ENCODE results near the gene DOP1A. TPM values are rescaled to one million over a fixed set of nuclear protein-coding genes. Genes with fewer than 3 reads are reported as not detected.

Gene DOP1A
- polyA plus RNA-seq, 1 experiment, result 4.7 TPM

DNA sequence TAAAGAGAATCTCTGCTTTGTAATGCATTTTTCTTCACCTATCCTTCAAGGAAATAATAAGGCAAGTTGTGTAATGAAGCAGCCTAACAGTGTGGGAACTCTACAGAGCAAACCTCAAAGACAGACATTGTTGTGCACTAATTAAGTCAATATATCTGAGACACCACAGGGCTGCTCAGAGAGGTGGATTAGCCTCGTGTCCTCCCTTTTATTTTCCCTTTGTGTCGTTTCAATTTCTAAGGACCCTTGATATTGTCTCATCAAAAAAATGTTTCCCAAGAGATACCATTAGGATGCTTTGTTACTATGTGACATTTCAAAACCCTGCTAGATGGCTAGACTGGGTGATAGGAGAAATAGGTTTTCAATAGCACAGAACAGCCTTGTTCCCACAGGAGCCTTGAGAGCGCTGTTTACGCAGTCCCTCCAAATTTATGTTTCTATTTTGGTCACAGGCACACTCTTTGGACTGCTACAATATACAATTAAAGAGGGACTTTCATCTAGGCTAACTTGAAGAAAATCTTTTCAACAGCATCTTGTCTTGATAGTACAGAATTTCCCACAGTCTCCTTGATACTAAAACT is 24.9 kb upstream of the DOP1A start:
- ChIA-PET POLR2A (no interaction called here), CTCF (no interaction called here)
- no peak overlapping the region for H3K4me3 ChIP-seq (ENCODE audit: low read depth, low read length)
- no peaks in the 10 kb centered on the region for H3K36me3 ChIP-seq (ENCODE audit: control insufficient read depth, insufficient read depth, low read length)
- TF ChIP-seq, protein P1, sequence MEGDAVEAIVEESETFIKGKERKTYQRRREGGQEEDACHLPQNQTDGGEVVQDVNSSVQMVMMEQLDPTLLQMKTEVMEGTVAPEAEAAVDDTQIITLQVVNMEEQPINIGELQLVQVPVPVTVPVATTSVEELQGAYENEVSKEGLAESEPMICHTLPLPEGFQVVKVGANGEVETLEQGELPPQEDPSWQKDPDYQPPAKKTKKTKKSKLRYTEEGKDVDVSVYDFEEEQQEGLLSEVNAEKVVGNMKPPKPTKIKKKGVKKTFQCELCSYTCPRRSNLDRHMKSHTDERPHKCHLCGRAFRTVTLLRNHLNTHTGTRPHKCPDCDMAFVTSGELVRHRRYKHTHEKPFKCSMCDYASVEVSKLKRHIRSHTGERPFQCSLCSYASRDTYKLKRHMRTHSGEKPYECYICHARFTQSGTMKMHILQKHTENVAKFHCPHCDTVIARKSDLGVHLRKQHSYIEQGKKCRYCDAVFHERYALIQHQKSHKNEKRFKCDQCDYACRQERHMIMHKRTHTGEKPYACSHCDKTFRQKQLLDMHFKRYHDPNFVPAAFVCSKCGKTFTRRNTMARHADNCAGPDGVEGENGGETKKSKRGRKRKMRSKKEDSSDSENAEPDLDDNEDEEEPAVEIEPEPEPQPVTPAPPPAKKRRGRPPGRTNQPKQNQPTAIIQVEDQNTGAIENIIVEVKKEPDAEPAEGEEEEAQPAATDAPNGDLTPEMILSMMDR (IDR thresholded peaks at IDR 0.05; ENCODE audit: insufficient read depth, low read depth, low read length), result no peak
- H3K27me3 ChIP-seq (ENCODE audit: control insufficient read depth, insufficient read depth, low read length), result no peaks in the 10 kb centered on the region
- DNase-seq (ENCODE audit: low read depth), result no peak

GRCh38 chr6:83044091-83044768 is 23.2 kb upstream of the DOP1A start:
- no peak for DNase-seq (ENCODE audit: low read depth)
- no peaks in the 10 kb centered on the region for H3K27me3 ChIP-seq (ENCODE audit: control insufficient read depth, insufficient read depth, low read length)
- H3K4me3 ChIP-seq (ENCODE audit: low read depth, low read length), result no peak overlapping the region
- H3K36me3 ChIP-seq (ENCODE audit: control insufficient read depth, insufficient read depth, low read length), result no peaks in the 10 kb centered on the region
- TF ChIP-seq, protein P1 (IDR thresholded peaks at IDR 0.05; ENCODE audit: insufficient read depth, low read depth, low read length), result no peak
- CTCF ChIA-PET, result interaction anchor here (0.7 kb wide), 1 partner anchor 171 kb away, joined by 3 read pairs; no protein-coding TSS in a partner anchor
- POLR2A ChIA-PET, result no interaction called here

DNA sequence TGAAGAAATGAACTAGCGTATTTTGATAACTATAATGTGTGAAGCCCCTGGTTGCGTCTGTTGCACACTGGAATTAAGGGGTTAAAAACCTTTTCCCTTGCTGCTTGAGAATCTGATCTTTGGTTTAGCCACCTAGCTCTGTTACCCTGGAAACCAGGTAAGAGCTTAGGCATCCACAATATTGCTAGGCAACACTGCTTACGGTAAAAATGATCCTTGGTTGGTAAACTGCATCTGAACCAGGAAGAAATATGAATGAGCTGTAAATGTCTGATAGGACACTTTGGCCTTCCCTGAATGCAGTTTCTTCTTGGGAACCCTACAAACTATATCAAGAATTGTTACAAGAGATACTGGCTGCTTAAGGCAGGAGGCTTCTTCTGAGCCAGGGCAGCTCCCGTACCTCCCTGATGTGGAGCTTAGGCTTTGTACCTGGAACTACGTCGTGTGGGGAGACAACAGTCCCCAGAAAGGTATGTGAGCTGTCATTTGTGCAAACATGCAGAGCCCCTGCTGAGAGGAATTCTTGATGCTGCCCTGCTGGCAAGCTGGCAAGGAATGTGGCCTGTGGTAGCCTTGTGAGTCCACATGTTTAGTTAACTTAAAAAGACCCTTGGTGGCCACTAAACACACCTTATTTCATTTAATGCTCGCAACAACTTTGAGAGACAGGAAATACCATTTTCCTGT is 20.3 kb upstream of the DOP1A start:
- DNase-seq (ENCODE audit: low read depth), result no peak
- ChIA-PET CTCF (interaction anchor here (0.7 to 1.3 kb wide), 4 partner anchors 9 to 716 kb away, joined by 3 to 5 read pairs (median 3); no protein-coding TSS in a partner anchor), POLR2A (no interaction called here)
- Histone ChIP-seq H3K27me3 (ENCODE audit: control insufficient read depth, insufficient read depth, low read length) (no peaks in the 10 kb centered on the region), H3K36me3 (ENCODE audit: control insufficient read depth, insufficient read depth, low read length) (no peaks in the 10 kb centered on the region), H3K4me3 (ENCODE audit: low read depth, low read length) (no peak overlapping the region)
- TF ChIP-seq, protein P1 (IDR thresholded peaks at IDR 0.05; ENCODE audit: insufficient read depth, low read depth, low read length), result no peak

- H3K36me3 ChIP-seq (ENCODE audit: control insufficient read depth, insufficient read depth, low read length), result no peaks in the 10 kb centered on the region
- ChIA-PET POLR2A (no interaction called here), CTCF (interaction anchor here (7.7 kb wide), 1 partner anchor 779 kb away, joined by 114 read pairs; no protein-coding TSS in a partner anchor)
- no peaks in the 10 kb centered on the region for H3K27me3 ChIP-seq (ENCODE audit: control insufficient read depth, insufficient read depth, low read length)
- TF ChIP-seq, protein P1 (IDR thresholded peaks at IDR 0.05; ENCODE audit: insufficient read depth, low read depth, low read length), result no peak
- no peak for DNase-seq (ENCODE audit: low read depth)
- H3K4me3 ChIP-seq (ENCODE audit: low read depth, low read length), result no peak overlapping the region
Measured at GRCh38 chr6:83051377-83052172, 15.9 kb upstream of the DOP1A start.

All from BJ (cell line).